ENCODE data around the gene LHFPL5. TPM values are rescaled to one million over a fixed set of nuclear protein-coding genes. Genes with fewer than 3 reads are reported as not detected.

LHFPL5 gene
- total and polyA plus RNA-seq, 8 donors = not detected

GRCh38 chr6:35810971-35811698, 6.0 kb downstream of the LHFPL5 start:
- no peak overlapping the region for H3K4me3 ChIP-seq
- intact Hi-C loops (cut with DNase I) = no loop called here
- no peak for DNase-seq
- H3K27ac ChIP-seq = no peak overlapping the region
- ATAC-seq = peak; percentile 84
- peaks cover 0 to 18% of the 10 kb centered on the region in 2 donors for H3K27me3 ChIP-seq
- H3K36me3 ChIP-seq = no peaks in the 10 kb centered on the region
- no peaks in the 10 kb centered on the region for H3K4me1 ChIP-seq
- TF ChIP-seq, protein P1, sequence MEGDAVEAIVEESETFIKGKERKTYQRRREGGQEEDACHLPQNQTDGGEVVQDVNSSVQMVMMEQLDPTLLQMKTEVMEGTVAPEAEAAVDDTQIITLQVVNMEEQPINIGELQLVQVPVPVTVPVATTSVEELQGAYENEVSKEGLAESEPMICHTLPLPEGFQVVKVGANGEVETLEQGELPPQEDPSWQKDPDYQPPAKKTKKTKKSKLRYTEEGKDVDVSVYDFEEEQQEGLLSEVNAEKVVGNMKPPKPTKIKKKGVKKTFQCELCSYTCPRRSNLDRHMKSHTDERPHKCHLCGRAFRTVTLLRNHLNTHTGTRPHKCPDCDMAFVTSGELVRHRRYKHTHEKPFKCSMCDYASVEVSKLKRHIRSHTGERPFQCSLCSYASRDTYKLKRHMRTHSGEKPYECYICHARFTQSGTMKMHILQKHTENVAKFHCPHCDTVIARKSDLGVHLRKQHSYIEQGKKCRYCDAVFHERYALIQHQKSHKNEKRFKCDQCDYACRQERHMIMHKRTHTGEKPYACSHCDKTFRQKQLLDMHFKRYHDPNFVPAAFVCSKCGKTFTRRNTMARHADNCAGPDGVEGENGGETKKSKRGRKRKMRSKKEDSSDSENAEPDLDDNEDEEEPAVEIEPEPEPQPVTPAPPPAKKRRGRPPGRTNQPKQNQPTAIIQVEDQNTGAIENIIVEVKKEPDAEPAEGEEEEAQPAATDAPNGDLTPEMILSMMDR (IDR thresholded peaks at IDR 0.05) = no peak
- peaks cover 0 to under 1% of the 10 kb centered on the region in 2 donors for H3K9me3 ChIP-seq

DNA sequence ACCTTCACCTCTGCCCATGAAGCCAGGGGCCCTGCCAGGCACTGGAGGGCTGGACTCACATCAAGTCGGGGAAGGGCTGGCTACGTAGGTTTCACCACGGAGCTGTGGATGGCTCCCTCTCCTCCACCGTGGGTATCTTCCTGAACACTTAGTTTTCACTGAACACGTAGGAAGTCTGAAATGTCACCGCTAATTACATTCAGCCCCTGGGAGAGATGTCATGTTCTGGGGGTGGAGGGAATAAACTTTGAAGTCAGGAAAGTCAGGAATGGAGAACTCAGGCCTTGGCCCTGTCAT, 6.5 kb downstream of the LHFPL5 start:
- TF ChIP-seq, protein P1 (IDR thresholded peaks at IDR 0.05) = no peak
- H3K27me3 ChIP-seq = peaks cover 0 to 12% of the 10 kb centered on the region in 2 donors
- peaks cover 0 to 6% of the 10 kb centered on the region in 2 donors for H3K9me3 ChIP-seq
- H3K4me3 ChIP-seq = no peak overlapping the region
- H3K4me1 ChIP-seq = no peaks in the 10 kb centered on the region
- intact Hi-C loops (cut with DNase I) = no loop called here
- DNase-seq (no peak), ATAC-seq (no peak)
- no peaks in the 10 kb centered on the region for H3K36me3 ChIP-seq
- no peak overlapping the region for H3K27ac ChIP-seq

DNA sequence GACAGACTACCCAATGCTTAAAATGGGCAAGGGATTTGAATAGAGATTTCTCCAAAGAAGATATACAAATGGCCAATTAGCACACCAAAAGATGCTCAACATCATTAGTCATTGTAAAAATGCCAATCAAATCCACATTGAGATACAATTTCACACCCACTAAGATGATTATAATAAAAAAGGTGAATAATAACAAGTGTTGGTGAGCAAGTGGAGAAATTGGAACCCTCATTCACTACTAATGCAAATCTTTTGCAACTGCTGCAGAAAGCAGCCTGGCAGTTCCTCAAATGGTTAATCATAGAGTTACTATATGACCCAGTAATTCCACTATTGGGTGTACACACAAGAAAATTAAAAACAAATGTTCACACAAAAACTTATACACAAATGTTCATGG, 12.4 kb downstream of the LHFPL5 start:
- no peak for ATAC-seq

DNA sequence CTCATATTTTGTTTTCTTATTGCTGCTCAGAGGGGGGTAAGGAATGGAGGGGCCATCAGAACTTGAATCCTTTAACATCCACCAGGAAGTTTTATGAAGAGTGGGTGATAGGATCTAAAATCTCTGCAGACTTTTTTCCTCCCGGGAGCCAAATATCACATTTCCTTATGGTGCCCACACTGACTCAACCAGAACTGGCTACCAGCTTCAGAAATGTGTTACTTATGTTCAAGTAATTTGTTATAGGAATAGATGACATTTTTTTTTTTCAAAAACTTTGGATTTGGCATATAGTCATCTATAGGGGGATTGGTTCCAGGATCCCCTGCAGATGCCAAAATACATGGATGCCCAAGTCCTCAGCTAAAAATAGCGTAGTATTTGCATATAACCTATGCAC, 18.4 kb downstream of the LHFPL5 start:
- TF ChIP-seq, protein P1 (IDR thresholded peaks at IDR 0.05) = no peak
- Histone ChIP-seq H3K27me3 (no peaks in the 10 kb centered on the region), H3K36me3 (no peaks in the 10 kb centered on the region), H3K4me3 (no peak overlapping the region), H3K9me3 (no peaks in the 10 kb centered on the region), H3K27ac (no peak overlapping the region), H3K4me1 (no peaks in the 10 kb centered on the region)
- intact Hi-C loops (cut with DNase I) = no loop called here
- DNase-seq = no peak
- no peak for ATAC-seq

More for the DNA sequence above, 12.4 kb downstream of the LHFPL5 start:
- H3K36me3 ChIP-seq = no peaks in the 10 kb centered on the region
- H3K27me3 ChIP-seq = no peaks in the 10 kb centered on the region
- no peaks in the 10 kb centered on the region for H3K4me1 ChIP-seq
- intact Hi-C loops (cut with DNase I) = no loop called here
- H3K4me3 ChIP-seq = no peak overlapping the region
- TF ChIP-seq, protein P1 (IDR thresholded peaks at IDR 0.05) = no peak
- no peak for DNase-seq
- H3K9me3 ChIP-seq = peaks cover 0 to 18% of the 10 kb centered on the region in 2 donors
- no peak overlapping the region for H3K27ac ChIP-seq

DNA sequence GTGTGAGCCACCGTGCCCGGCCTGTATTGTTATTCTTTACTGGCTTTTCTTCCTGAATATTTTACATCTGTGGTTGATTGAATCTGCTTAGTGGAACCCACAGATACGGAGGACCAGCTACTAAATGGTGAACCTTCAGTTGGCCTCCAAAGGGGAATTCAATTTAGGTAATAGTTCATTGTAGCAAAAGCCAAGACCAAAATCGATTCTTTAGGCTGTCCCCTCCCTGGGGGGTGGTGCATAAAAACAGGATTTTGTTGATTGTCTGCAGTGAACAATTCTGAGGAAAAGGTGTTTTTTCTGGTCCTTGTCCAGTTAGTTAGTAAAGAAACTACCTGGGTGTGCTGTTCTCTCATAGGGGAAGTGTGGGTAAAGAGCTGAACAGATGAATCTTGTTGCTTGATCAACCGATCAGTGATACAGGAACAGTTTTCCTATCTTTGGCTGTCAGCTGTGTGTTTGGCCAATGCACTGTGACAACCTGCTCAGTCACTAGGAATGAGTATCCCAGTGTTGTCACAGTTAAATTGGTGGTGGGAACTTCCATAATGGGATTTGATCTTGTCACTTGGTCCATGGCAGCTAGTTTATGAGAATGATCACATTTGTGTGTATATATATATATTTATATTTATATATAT, 19.5 kb downstream of the LHFPL5 start:
- no peaks in the 10 kb centered on the region for H3K36me3 ChIP-seq
- TF ChIP-seq, protein P1 (IDR thresholded peaks at IDR 0.05) = no peak
- intact Hi-C loops (cut with DNase I) = no loop called here
- ATAC-seq = no peak
- H3K27me3 ChIP-seq = no peaks in the 10 kb centered on the region
- no peaks in the 10 kb centered on the region for H3K9me3 ChIP-seq
- no peak overlapping the region for H3K4me3 ChIP-seq
- no peaks in the 10 kb centered on the region for H3K4me1 ChIP-seq
- DNase-seq = no peak
- H3K27ac ChIP-seq = no peak overlapping the region

Data from left lung (tissue), 10 donors.